SK-N-SH (cell line): Measurements from ENCODE around the gene SYNE3. TPM values are rescaled to one million over a fixed set of nuclear protein-coding genes. Genes with fewer than 3 reads are reported as not detected.

Experiments
- CTCF ChIA-PET: fragments of 300-600, 350-600 bp; formaldehyde crosslinking; extraction: SDS; loops from one replicate; lab custom pipeline; 2021; lab: Yijun Ruan, JAX
- POLR2A ChIA-PET: fragments of 350-600 bp; sonication (Branson Sonifier 250); formaldehyde crosslinking; extraction: SDS; loops from one replicate; lab custom pipeline; 2020; ENCODE audit warnings: antibody characterized with exemption, inconsistent platforms; lab: Yijun Ruan, JAX
- DNase-seq: peaks from one replicate; pipeline ENCODE4 v3.0.0; 2012
- H2AFZ ChIP-seq: fragments of 200-600 bp; sonication (generic); 2 replicates; pipeline ENCODE4 v1.8.1; 2016; ENCODE audit warnings: antibody characterized with exemption, mild to moderate bottlenecking, low read depth
- H3F3A ChIP-seq: fragments of 200-600 bp; sonication (generic); replicated peaks from 2 replicates; pipeline ENCODE3; 2016; ENCODE audit warnings: antibody characterized with exemption, mild to moderate bottlenecking; ENCODE audit not compliant: insufficient read depth
- H3K27ac ChIP-seq, 2 experiments: fragments of 200-500 bp in 1 of 2; fragments of 200-600 bp in 1 of 2; sonication (Bioruptor generic) in 1 of 2; sonication (generic), shearing (Covaris generic) in 1 of 2; 2 replicates each; pipeline versions ENCODE4 v1.5.1 to v1.6.1; 2014 to 2016; ENCODE audit warnings: low read depth in 2 of 2, inconsistent platforms in 1 of 2, low read length in 1 of 2, mild to moderate bottlenecking in 1 of 2, mixed read lengths in 1 of 2
- H3K27me3 ChIP-seq: fragments of 200-600 bp; sonication (generic), shearing (Covaris generic); 2 replicates; pipeline ENCODE4 v1.6.1; 2016; ENCODE audit warnings: mixed run types; ENCODE audit not compliant: insufficient read depth
- H3K36me3 ChIP-seq, 2 experiments: fragments of 200-500 bp in 1 of 2; fragments of 200-600 bp in 1 of 2; sonication (Bioruptor generic) in 1 of 2; sonication (generic) in 1 of 2; replicated peaks in 1 of 2; 2 replicates each; pipeline versions ENCODE3 to v1.5.1; 2014 to 2016; ENCODE audit warnings: low read length in 1 of 2, mild to moderate bottlenecking in 1 of 2; ENCODE audit not compliant: insufficient read depth in 2 of 2, control insufficient read depth in 1 of 2
- H3K4me1 ChIP-seq, 2 experiments: fragments of 200-500 bp in 1 of 2; fragments of 200-600 bp in 1 of 2; sonication (Bioruptor generic) in 1 of 2; sonication (generic), shearing (Covaris generic) in 1 of 2; 2 replicates each; pipeline versions ENCODE4 v1.5.1 to v1.6.1; 2014 to 2016; ENCODE audit warnings: low read depth in 1 of 2, low read length in 1 of 2, mixed run types in 1 of 2; ENCODE audit not compliant: insufficient read depth in 2 of 2, control insufficient read depth in 1 of 2
- H3K4me2 ChIP-seq: fragments of 200-600 bp; sonication (generic), shearing (Covaris generic); 2 replicates; pipeline ENCODE4 v1.6.1; 2017; ENCODE audit warnings: mixed run types
- H3K4me3 ChIP-seq, 2 experiments: fragments of 200-500 bp in 1 of 2; fragments of 200-600 bp in 1 of 2; sonication (Bioruptor generic) in 1 of 2; sonication (generic), shearing (Covaris generic) in 1 of 2; 2 replicates each; pipeline versions ENCODE4 v1.5.1 to v1.8.1; 2014 to 2016; ENCODE audit warnings: low read depth in 2 of 2, inconsistent platforms in 1 of 2, low read length in 1 of 2, mild to moderate bottlenecking in 1 of 2, mixed read lengths in 1 of 2, moderate library complexity in 1 of 2
- H3K79me2 ChIP-seq: fragments of 200-600 bp; sonication (generic); 2 replicates; pipeline ENCODE4 v1.8.1; 2017; ENCODE audit warnings: mild to moderate bottlenecking; ENCODE audit not compliant: insufficient read depth
- H3K9ac ChIP-seq: fragments of 200-600 bp; sonication (generic); 2 replicates; pipeline ENCODE4 v1.6.1; 2017; ENCODE audit warnings: mixed run types
- H3K9me2 ChIP-seq: fragments of 200-600 bp; sonication (generic); 2 replicates; pipeline ENCODE4 v1.6.1; 2017; ENCODE audit warnings: mixed run types
- H3K9me3 ChIP-seq: fragments of 200-600 bp; sonication (generic); 2 replicates; pipeline ENCODE4 v1.6.1; 2017; ENCODE audit warnings: mixed run types, mild to moderate bottlenecking, moderate library complexity
- H4K20me1 ChIP-seq: fragments of 200-600 bp; sonication (generic); 2 replicates; pipeline ENCODE4 v1.6.1; 2017; ENCODE audit warnings: mild to moderate bottlenecking, mixed run types; ENCODE audit not compliant: insufficient read depth
- CTCF ChIP-seq: fragments of 200-600 bp; sonication (generic); IDR thresholded peaks from 2 replicates; pipeline ENCODE4 v1.6.1; 2017; ENCODE audit warnings: antibody characterized with exemption, mild to moderate bottlenecking, moderate library complexity
- ELF1 ChIP-seq: IDR thresholded peaks from 2 replicates; pipeline ENCODE4 v1.4.0; 2012
- EP300 ChIP-seq, 2 experiments: IDR thresholded peaks; 2 replicates each; pipeline versions ENCODE4 v1.4.0 to v1.6.1; 2012; ENCODE audit warnings: borderline replicate concordance in 1 of 2, low read depth in 1 of 2, low read length in 1 of 2
- EZH2phosphoT487 ChIP-seq: fragments of 200-600 bp; sonication (generic); IDR thresholded peaks from 2 replicates; pipeline ENCODE4 v1.6.1; 2017; ENCODE audit warnings: low read depth, mixed run types, mild to moderate bottlenecking, antibody characterized with exemption, moderate library complexity, borderline replicate concordance
- FOXJ3 ChIP-seq: sonication (generic); formaldehyde crosslinking; IDR thresholded peaks from 2 replicates; pipeline ENCODE4 v1.5.1; 2020; ENCODE audit warnings: mild to moderate bottlenecking, missing genetic modification reagents
- FOXM1 ChIP-seq: IDR thresholded peaks from 2 replicates; pipeline ENCODE4 v1.4.0; 2012; ENCODE audit warnings: low read depth, mild to moderate bottlenecking
- GATA2 ChIP-seq: sonication (generic); formaldehyde crosslinking; IDR thresholded peaks from 2 replicates; pipeline ENCODE4 v1.5.0; 2020; ENCODE audit warnings: mild to moderate bottlenecking, missing genetic modification reagents
- NRF1 ChIP-seq: IDR thresholded peaks from 2 replicates; pipeline ENCODE4 v1.6.1; 2012; ENCODE audit warnings: low read depth, mild to moderate bottlenecking, low read length
- PBX3 ChIP-seq: IDR thresholded peaks from 2 replicates; pipeline ENCODE4; 2012
- REST ChIP-seq: IDR thresholded peaks from 2 replicates; pipeline ENCODE4 v1.6.1; 2012; ENCODE audit warnings: mild to moderate bottlenecking, low read depth, low read length, moderate library complexity
- RFX5 ChIP-seq: IDR thresholded peaks from 2 replicates; pipeline ENCODE4 v1.6.1; 2012; ENCODE audit warnings: mild to moderate bottlenecking, improper control_type of control experiment, low read length
- RXRA ChIP-seq: IDR thresholded peaks from 2 replicates; pipeline ENCODE4 v1.4.0; 2012; ENCODE audit warnings: low read depth, mild to moderate bottlenecking, borderline replicate concordance
- SIN3A ChIP-seq: IDR thresholded peaks from 2 replicates; pipeline ENCODE4 v1.6.1; 2012; ENCODE audit warnings: low read depth, mild to moderate bottlenecking, low read length, moderate library complexity, borderline replicate concordance
- SMC3 ChIP-seq: IDR thresholded peaks from 2 replicates; pipeline ENCODE4 v1.6.1; 2012; ENCODE audit warnings: low read depth, low read length, improper control_type of control experiment
- TCF12 ChIP-seq: IDR thresholded peaks from 2 replicates; pipeline ENCODE4 v1.4.0; 2012
- TEAD4 ChIP-seq: IDR thresholded peaks from 2 replicates; pipeline ENCODE4 v1.4.0; 2012; ENCODE audit warnings: mild to moderate bottlenecking, borderline replicate concordance; ENCODE audit not compliant: insufficient read depth
- USF2 ChIP-seq: fragments of 150-350 bp; IDR thresholded peaks from 2 replicates; pipeline ENCODE4 v1.6.1; 2017; ENCODE audit warnings: antibody characterized with exemption, low read length, low read depth, borderline replicate concordance
- WGBS: methylation state at CpG from one replicate; pipeline ENCODE4 v1.1.6; 2017; ENCODE audit warnings: low lambda C conversion rate; 5-methylcytosine and 5-hydroxymethylcytosine counted together
- polyA plus RNA-seq, 3 experiments: library from polyadenylated mRNA; depleted of rRNA; stranded (reverse); fragments of >200 nt; gene quantifications; 2 replicates each; pipeline ENCODE4 v1.2.3, GENCODE V29; 2012
- TF ChIP-seq, protein P1 (sequence below): fragments of 150-350 bp; IDR thresholded peaks from 2 replicates; pipeline ENCODE4 v1.6.1; 2016; ENCODE audit warnings: mild to moderate bottlenecking, low read depth, low read length
- TF ChIP-seq, protein P2 (sequence below): IDR thresholded peaks from 2 replicates; pipeline ENCODE4 v1.4.0; 2012; ENCODE audit warnings: low read depth, borderline replicate concordance
- TF ChIP-seq, protein P3 (sequence below): IDR thresholded peaks from 2 replicates; pipeline ENCODE4 v1.4.0; 2012; ENCODE audit warnings: low read depth, borderline replicate concordance

The SYNE3 gene
- polyA plus RNA-seq, 1 of the 3 experiments (the other 2 are of a cell fraction), result 2.0 TPM

GRCh38 chr14:95493976-95494375 is 22.5 kb downstream of the SYNE3 start:
- no peak overlapping the region for H3K4me3 ChIP-seq
- no peaks in the 10 kb centered on the region for H4K20me1 ChIP-seq
- TF ChIP-seq TCF12 (no peak), EZH2phosphoT487 (no peak), FOXJ3 (CRISPR knock-in tag) (no peak), SIN3A (no peak), ELF1 (no peak), TEAD4 (no peak), CTCF (no peak), NRF1 (no peak), RXRA (no peak), EP300 (IDR thresholded peaks at IDR 0.05; ENCODE audit: borderline replicate concordance in 1 of 2, low read depth in 1 of 2, low read length in 1 of 2) (no peak), GATA2 (CRISPR knock-in tag) (no peak), FOXM1 (no peak), USF2 (no peak), REST (no peak), RFX5 (no peak), SMC3 (no peak), PBX3 (no peak)
- TF ChIP-seq, protein P1, sequence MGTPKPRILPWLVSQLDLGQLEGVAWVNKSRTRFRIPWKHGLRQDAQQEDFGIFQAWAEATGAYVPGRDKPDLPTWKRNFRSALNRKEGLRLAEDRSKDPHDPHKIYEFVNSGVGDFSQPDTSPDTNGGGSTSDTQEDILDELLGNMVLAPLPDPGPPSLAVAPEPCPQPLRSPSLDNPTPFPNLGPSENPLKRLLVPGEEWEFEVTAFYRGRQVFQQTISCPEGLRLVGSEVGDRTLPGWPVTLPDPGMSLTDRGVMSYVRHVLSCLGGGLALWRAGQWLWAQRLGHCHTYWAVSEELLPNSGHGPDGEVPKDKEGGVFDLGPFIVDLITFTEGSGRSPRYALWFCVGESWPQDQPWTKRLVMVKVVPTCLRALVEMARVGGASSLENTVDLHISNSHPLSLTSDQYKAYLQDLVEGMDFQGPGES, result no peak
- TF ChIP-seq, protein P2, sequence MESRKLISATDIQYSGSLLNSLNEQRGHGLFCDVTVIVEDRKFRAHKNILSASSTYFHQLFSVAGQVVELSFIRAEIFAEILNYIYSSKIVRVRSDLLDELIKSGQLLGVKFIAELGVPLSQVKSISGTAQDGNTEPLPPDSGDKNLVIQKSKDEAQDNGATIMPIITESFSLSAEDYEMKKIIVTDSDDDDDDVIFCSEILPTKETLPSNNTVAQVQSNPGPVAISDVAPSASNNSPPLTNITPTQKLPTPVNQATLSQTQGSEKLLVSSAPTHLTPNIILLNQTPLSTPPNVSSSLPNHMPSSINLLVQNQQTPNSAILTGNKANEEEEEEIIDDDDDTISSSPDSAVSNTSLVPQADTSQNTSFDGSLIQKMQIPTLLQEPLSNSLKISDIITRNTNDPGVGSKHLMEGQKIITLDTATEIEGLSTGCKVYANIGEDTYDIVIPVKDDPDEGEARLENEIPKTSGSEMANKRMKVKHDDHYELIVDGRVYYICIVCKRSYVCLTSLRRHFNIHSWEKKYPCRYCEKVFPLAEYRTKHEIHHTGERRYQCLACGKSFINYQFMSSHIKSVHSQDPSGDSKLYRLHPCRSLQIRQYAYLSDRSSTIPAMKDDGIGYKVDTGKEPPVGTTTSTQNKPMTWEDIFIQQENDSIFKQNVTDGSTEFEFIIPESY, result no peak
- TF ChIP-seq, protein P3, sequence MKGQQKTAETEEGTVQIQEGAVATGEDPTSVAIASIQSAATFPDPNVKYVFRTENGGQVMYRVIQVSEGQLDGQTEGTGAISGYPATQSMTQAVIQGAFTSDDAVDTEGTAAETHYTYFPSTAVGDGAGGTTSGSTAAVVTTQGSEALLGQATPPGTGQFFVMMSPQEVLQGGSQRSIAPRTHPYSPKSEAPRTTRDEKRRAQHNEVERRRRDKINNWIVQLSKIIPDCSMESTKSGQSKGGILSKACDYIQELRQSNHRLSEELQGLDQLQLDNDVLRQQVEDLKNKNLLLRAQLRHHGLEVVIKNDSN, result no peak
- H3F3A ChIP-seq, result peaks cover 16% of the 10 kb centered on the region
- H3K36me3 ChIP-seq, result no peaks in the 10 kb centered on the region
- POLR2A ChIA-PET, result no interaction called here
- CTCF ChIA-PET, result interaction anchor here (1.0 to 2.5 kb wide), 5 partner anchors 10 to 59 kb away, joined by 3 to 8 read pairs (median 4); no protein-coding TSS in a partner anchor
- no peak overlapping the region for H3K27ac ChIP-seq
- no peaks in the 10 kb centered on the region for H3K9me3 ChIP-seq
- no peaks in the 10 kb centered on the region for H3K9me2 ChIP-seq
- no peaks in the 10 kb centered on the region; the same call in 1 of the 2 replicates for H3K79me2 ChIP-seq
- no peak overlapping the region for H3K9ac ChIP-seq
- 72% methylated on average over 4 of the region's 4 CpGs for WGBS
- DNase-seq, result no peak
- no peak overlapping the region for H3K4me2 ChIP-seq
- H2AFZ ChIP-seq, result no peak overlapping the region
- H3K4me1 ChIP-seq, result peaks cover 16 to 35% of the 10 kb centered on the region in 2 experiments; a peak in 1 of 4 replicates
- H3K27me3 ChIP-seq, result no peaks in the 10 kb centered on the region
